Breast epithelium (tissue), 4 donors: ENCODE measurements around the gene MCM7. TPM values are rescaled to one million over a fixed set of nuclear protein-coding genes. Genes with fewer than 3 reads are reported as not detected.
A peak's percentile ranks its signal among the peaks of the same experiment; 100 is the strongest.

Experiments used
- DNase-seq, 2 donors: peaks; one replicate each; pipeline ENCODE4 v3.0.0-alpha.2; 2019; ENCODE audit warnings: low spot score in 2 of 2
- H3K27ac ChIP-seq, 2 donors: fragments of 200-600 bp; sonication (generic) in 1 of 2; one replicate each; pipeline ENCODE4 v1.5.1; 2016 to 2019; ENCODE audit warnings: mild to moderate bottlenecking in 1 of 2
- H3K27me3 ChIP-seq, 2 donors: fragments of 200-600 bp; sonication (generic) in 1 of 2; one replicate each; pipeline versions ENCODE4 v1.5.1 to v1.6.0; 2017 to 2019; ENCODE audit warnings: control low read depth in 1 of 2, mild to moderate bottlenecking in 1 of 2
- H3K36me3 ChIP-seq: fragments of 200-600 bp; one replicate; pipeline ENCODE4 v1.5.1; 2019
- H3K4me1 ChIP-seq, 2 donors: fragments of 200-600 bp; sonication (generic); one replicate each; pipeline ENCODE4 v1.5.1; 2016 to 2019; ENCODE audit warnings: control low read depth in 1 of 2
- H3K4me3 ChIP-seq, 3 donors: fragments of 200-600 bp; sonication (generic); 1 replicate in 2 of 3; 2 replicates in 1 of 3; pipeline ENCODE4 v1.5.1; 2016 to 2019; ENCODE audit warnings: mild to moderate bottlenecking in 3 of 3, moderate library complexity in 2 of 3
- H3K9me3 ChIP-seq, 2 donors: fragments of 200-600 bp; sonication (generic) in 1 of 2; one replicate each; pipeline ENCODE4 v1.5.1; 2016 to 2019; ENCODE audit warnings: control low read depth in 1 of 2
- CTCF ChIP-seq, 3 donors: fragments of 450-650 bp; IDR thresholded peaks; one replicate each; pipeline ENCODE4 v1.5.1; 2016 to 2017; ENCODE audit warnings: antibody characterized with exemption in 3 of 3, mild to moderate bottlenecking in 3 of 3, moderate library complexity in 3 of 3
- POLR2A ChIP-seq: fragments of 450-650 bp; IDR thresholded peaks from one replicate; pipeline ENCODE4 v1.6.1; 2016; ENCODE audit warnings: antibody characterized with exemption, mild to moderate bottlenecking, moderate library complexity
- POLR2AphosphoS5 ChIP-seq, 3 donors: sonication (generic); formaldehyde crosslinking; IDR thresholded peaks; one replicate each; pipeline ENCODE4 v1.6.1; 2017; ENCODE audit warnings: antibody characterized with exemption in 3 of 3
- intact Hi-C: fragments of 100-400 bp; cut with DNase I; formaldehyde crosslinking; loops from one replicate; pipeline ENCODE4 v1.15.1; 2023; ENCODE audit warnings: low total_unique reads
- total RNA-seq, 3 donors: library from RNA; depleted of rRNA; stranded (reverse); fragments of >200 nt; gene quantifications; one replicate each; pipeline ENCODE4 v1.1.0, GENCODE V29; 2016

Gene MCM7
- total RNA-seq, 3 donors from 2014 or later: 46.9 to 51.7 (median 50.1) TPM

DNA sequence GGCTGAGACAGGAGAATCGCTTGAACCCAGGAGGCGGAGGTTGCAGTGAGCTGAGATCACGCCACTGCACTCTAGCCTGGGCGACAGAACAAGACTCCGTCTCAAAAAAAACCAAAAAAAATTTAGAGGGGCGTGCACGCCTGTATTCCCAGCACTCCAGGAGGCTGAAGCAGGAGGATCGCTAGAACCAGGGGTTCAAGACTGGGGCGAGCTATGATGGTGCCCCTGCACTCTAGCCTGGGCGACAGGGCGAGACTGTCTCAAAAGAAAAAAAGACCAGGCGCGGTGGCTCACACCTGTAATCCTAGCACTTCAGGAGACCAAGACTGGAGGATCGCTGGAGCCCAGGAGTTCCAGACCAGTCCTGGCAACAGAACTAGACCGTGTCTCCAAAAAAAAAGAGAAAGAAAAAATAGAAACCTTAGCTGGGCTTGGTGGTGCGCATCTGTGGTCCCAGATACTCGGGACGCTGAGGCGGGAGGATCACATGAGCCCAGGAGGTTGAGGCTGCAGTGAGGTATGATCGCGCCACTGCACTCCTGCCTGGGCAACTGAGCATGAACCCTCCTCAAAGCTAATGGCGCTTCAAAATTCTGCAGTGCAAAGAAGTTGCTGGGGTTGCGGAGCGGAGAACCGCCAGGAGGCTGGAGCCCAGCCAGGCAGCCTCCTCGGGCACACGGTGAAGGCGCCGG, 25.2 kb upstream of the MCM7 start:
- peak overlapping the region; percentile 98 to 99 for H3K27ac ChIP-seq
- no peaks in the 10 kb centered on the region for H3K9me3 ChIP-seq
- intact Hi-C loops: no loop called here
- no peaks in the 10 kb centered on the region for H3K27me3 ChIP-seq
- no peaks in the 10 kb centered on the region for H3K4me1 ChIP-seq
- H3K4me3 ChIP-seq: peak overlapping the region; percentile 88 to 94 (median 90)
- TF ChIP-seq CTCF (IDR thresholded peaks at IDR 0.05) (peak in 2 of 3 donors; percentile 15 to 32), POLR2A (no peak)
- no peak for DNase-seq
- no peaks in the 10 kb centered on the region for H3K36me3 ChIP-seq

DNA sequence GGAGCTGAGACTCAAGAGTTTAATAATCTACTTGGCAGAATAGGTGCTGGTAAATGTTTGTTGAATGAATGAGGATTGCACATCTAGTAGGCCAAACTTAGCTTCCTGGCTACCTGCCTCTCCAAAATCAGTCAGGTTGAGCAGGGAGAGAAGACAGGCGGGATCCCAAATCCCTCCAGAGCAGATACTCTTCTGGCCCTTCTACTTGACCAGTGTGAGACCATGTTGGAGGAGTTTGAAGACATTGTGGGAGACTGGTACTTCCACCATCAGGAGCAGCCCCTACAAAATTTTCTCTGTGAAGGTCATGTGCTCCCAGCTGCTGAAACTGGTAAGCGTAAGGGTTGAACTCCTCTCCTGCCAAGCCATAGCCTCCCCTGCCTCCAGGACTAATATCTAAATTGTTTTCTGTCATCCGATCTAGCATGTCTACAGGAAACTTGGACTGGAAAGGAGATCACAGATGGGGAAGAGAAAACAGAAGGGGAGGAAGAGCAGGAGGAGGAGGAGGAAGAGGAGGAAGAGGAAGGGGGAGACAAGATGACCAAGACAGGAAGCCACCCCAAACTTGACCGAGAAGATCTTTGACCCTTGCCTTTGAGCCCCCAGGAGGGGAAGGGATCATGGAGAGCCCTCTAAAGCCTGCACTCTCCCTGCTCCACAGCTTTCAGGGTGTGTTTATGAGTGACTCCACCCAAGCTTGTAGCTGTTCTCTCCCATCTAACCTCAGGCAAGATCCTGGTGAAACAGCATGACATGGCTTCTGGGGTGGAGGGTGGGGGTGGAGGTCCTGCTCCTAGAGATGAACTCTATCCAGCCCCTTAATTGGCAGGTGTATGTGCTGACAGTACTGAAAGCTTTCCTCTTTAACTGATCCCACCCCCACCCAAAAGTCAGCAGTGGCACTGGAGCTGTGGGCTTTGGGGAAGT, 23.4 kb upstream of the MCM7 start:
- DNase-seq: no peak
- TF ChIP-seq CTCF (IDR thresholded peaks at IDR 0.05) (no peak), POLR2A (no peak), POLR2AphosphoS5 (IDR thresholded peaks at IDR 0.05) (no peak)

DNA sequence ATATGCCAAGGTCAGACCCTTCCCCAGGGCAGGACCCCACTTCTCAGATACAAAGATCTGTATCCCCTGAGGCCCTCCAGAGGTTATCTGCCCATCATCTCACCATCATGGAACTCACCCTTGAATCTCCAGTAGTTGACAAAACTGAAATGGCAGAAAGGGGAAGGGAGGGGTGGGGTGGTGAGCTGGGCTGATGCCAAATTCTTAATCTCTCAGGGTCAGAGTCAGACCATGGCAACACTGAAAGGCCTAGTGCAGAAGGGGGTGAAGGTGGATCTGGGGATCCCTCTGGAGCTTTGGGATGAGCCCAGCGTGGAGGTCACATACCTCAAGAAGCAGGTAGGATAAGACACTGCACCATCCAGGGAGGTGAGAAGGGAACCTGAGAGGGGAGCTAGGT, 21.4 kb upstream of the MCM7 start:
- peaks cover 3 to 7% of the 10 kb centered on the region in 2 donors for H3K4me1 ChIP-seq
- no peaks in the 10 kb centered on the region for H3K27me3 ChIP-seq
- TF ChIP-seq CTCF (IDR thresholded peaks at IDR 0.05) (no peak), POLR2A (no peak), POLR2AphosphoS5 (IDR thresholded peaks at IDR 0.05) (no peak)
- H3K4me3 ChIP-seq: no peak overlapping the region
- DNase-seq: no peak
- H3K9me3 ChIP-seq: no peaks in the 10 kb centered on the region
- H3K36me3 ChIP-seq: no peaks in the 10 kb centered on the region
- peak overlapping the region; percentile 15 to 57 for H3K27ac ChIP-seq
- intact Hi-C loops: no loop called here

More for the DNA sequence above, 23.4 kb upstream of the MCM7 start:
- Histone ChIP-seq H3K4me1 (peaks cover 0 to 7% of the 10 kb centered on the region in 2 donors), H3K4me3 (no peak overlapping the region), H3K9me3 (no peaks in the 10 kb centered on the region), H3K27me3 (no peaks in the 10 kb centered on the region), H3K27ac (no peak overlapping the region), H3K36me3 (no peaks in the 10 kb centered on the region)
- intact Hi-C loops: no loop called here

- H3K27ac ChIP-seq: peak overlapping the region; percentile 15 to 57
- H3K4me3 ChIP-seq: no peak overlapping the region
- H3K9me3 ChIP-seq: no peaks in the 10 kb centered on the region
- H3K36me3 ChIP-seq: no peaks in the 10 kb centered on the region
- DNase-seq: peak; percentile 57 to 61
- peak in 1 of 3 donors; percentile 9 for TF ChIP-seq POLR2AphosphoS5 (IDR thresholded peaks at IDR 0.05)
- TF ChIP-seq POLR2A: no peak
- intact Hi-C loops: no loop called here
- H3K27me3 ChIP-seq: no peaks in the 10 kb centered on the region
- peaks cover 3 to 7% of the 10 kb centered on the region in 2 donors for H3K4me1 ChIP-seq
These were observed 20.9 kb upstream of the MCM7 start for GRCh38 chr7:100122067-100122466.

DNA sequence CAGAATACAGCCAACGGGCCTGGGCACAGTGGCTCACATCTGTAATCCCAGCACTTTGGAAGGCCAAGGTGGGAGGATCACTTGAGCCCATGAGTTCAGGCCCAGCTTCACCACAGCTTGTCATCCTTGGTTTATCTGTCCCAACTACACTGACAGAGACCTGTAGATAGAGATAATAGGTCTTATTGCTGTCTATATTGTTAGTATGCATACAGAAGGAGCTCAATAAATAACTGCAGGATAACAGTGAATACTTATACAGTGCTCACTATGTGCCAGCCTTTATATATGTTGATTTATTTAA, 19.5 kb upstream of the MCM7 start:
- TF ChIP-seq POLR2AphosphoS5 (IDR thresholded peaks at IDR 0.05) (no peak), CTCF (IDR thresholded peaks at IDR 0.05) (no peak), POLR2A (no peak)
- H3K4me1 ChIP-seq: peaks cover 3 to 7% of the 10 kb centered on the region in 2 donors
- H3K27me3 ChIP-seq: no peaks in the 10 kb centered on the region

More for the DNA sequence above, 19.5 kb upstream of the MCM7 start:
- Histone ChIP-seq H3K9me3 (no peaks in the 10 kb centered on the region), H3K36me3 (no peaks in the 10 kb centered on the region), H3K27ac (peak overlapping the region in 1 of 2 donors; percentile 80), H3K4me3 (no peak overlapping the region)
- intact Hi-C loops: no loop called here
- DNase-seq: no peak
